ENCODE data around the gene ZBTB5. TPM values are rescaled to one million over a fixed set of nuclear protein-coding genes. Genes with fewer than 3 reads are reported as not detected.
A peak's percentile ranks its signal among the peaks of the same experiment; 100 is the strongest.
"Not testable (repeated sequence)": the region's sequence is repeated elsewhere in the genome, so short reads cannot be mapped to it uniquely, and the experiment has no call there.

Gene ZBTB5, protein sequence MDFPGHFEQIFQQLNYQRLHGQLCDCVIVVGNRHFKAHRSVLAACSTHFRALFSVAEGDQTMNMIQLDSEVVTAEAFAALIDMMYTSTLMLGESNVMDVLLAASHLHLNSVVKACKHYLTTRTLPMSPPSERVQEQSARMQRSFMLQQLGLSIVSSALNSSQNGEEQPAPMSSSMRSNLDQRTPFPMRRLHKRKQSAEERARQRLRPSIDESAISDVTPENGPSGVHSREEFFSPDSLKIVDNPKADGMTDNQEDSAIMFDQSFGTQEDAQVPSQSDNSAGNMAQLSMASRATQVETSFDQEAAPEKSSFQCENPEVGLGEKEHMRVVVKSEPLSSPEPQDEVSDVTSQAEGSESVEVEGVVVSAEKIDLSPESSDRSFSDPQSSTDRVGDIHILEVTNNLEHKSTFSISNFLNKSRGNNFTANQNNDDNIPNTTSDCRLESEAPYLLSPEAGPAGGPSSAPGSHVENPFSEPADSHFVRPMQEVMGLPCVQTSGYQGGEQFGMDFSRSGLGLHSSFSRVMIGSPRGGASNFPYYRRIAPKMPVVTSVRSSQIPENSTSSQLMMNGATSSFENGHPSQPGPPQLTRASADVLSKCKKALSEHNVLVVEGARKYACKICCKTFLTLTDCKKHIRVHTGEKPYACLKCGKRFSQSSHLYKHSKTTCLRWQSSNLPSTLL
- polyA plus RNA-seq, result 1 to 10 TPM; 3.3 to 3.9 (median 3.8) TPM

DNA sequence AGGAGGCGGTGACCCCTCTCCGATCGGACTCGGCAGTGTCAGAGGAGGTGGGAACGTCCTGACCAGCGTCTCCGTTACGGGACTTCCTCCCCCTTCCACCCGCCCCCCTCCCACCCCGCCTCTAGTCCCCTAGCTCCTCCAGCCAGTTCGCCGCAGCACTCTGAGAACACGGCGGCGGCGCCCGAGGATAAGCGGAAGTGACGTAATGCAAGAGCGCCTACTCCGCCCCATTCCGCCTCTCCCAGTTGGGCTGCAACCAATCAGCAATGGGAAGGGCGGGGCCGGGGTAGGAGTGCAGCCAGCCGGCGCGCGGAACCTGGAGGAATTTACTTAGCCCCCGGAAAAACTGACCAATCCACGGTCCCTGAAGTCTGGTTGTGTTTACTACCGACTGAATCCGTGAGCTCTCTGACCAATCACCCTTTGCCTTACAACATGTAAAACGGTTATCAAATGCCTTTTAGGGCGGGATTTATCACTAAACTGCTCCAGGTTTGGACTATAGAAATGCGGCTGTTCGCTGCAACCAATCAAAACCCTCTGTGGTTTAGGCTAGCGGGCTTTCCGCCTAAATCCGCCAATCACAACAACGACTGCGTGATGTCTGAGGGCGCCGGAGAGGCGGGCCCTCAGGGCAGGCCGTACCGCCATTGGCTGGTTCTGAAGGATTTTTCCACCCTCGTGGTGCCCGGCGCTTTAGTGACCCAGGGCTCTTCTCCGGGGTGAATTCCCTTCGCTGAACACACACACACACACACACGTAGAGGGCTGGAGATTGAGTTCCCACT lies at the start of gene ZBTB5:
Gene ZBTB5, minus strand, starts transcription at position 202 of the 788 bp plus-strand sequence. CDS start 22,899 bp downstream, outside the sequence.
- 1% methylated on average over 49 to 52 of the region's 52 CpGs for WGBS, 3 donors
- H3K27ac ChIP-seq (ENCODE audit: low read depth, low read length), result peak within 1 kb of the TSS; percentile 88

- 90 to 94% (median 94%) methylated on average over 7 of the region's 7 CpGs for WGBS, 3 donors
- no peak overlapping the region for H3K27ac ChIP-seq (ENCODE audit: low read depth, low read length)
Measured at GRCh38 chr9:37514999-37515398, 49.7 kb upstream of the ZBTB5 start.

- not testable (repeated sequence) for H3K27ac ChIP-seq (ENCODE audit: low read depth, low read length)
- WGBS, 3 donors, result 98% methylated on average over 10 of the region's 10 CpGs
Measured at GRCh38 chr9:37514415-37514814, 49.2 kb upstream of the ZBTB5 start.

DNA sequence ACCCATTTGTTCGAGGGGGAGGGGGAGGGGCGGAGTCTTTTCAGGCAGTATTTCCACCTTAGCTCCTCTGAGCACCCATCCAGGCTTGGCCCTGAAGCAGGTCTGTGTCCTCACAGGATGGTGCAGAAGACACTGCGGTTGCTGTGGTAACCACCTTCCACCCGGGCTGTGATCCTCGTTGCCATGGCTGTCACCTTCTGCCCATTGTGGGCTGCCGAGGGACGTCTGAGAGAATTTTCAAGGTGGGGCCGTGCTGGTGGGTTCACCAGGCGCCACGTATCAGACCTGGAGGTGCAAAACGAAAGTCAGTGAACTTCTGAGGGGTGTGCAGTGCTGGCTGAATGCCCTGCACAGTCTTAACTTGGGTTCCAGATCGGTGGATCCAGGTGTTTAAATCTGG lies 47.2 kb upstream of the ZBTB5 start:
- 80 to 85% (median 85%) methylated on average over 12 of the region's 12 CpGs for WGBS, 3 donors
- H3K27ac ChIP-seq (ENCODE audit: low read depth, low read length), result no peak overlapping the region

DNA sequence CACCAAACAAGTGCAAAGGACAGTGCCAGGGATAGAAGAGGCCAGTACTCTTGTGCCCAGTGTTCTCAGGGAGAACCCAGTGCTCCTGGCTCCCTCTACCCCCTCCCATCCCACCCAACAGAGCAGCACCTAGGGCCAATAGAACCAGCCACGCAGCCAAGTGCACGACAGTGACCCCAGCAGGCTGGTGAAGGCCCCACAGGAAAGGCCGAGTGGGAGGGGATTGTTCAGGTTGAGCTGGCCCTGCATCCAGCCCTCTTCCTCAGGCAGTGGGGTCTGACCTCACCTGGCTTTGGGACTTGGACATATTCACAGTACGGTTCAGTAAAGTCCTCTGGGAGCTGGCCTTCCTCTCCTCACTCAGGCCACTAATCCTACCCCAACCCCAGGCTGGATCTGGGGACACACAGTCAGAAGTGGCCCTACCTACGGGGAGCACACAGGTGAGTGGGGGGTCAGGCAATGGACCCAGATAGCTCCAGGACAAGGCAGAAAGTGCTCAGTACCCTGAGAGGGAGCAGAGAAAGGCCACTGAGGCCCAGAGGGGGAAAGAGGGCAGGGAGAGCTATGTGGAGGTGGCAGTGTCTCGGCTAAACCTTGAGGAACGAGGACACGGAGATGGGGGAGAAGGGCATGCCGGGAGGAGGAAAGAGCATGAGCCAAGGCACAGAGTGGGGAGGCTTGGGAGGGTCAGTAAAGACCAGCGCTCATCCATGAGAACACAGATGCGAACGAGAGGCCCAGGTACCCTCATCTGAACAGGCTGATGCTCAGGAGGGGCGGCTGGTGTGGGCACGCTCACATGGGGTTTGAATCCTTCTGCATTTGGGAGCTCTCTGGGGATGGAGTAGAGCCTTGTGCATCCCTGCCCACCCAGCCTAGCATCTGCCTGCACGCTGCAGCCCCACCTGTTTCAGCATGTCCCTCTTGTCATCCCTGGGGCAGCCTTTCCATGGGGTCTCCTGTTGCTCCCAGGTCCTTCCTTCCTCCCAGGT lies 46.1 kb upstream of the ZBTB5 start:
- WGBS, 3 donors, result 87 to 90% (median 87%) methylated on average over 15 of the region's 15 CpGs

GRCh38 chr9:37510053-37510452 lies 44.8 kb upstream of the ZBTB5 start:
- WGBS, 3 donors, result 90 to 95% (median 94%) methylated on average over 5 of the region's 5 CpGs
- H3K27ac ChIP-seq (ENCODE audit: low read depth, low read length), result not testable (repeated sequence)

More for the DNA sequence above, 46.1 kb upstream of the ZBTB5 start:
- no peak overlapping the region for H3K27ac ChIP-seq (ENCODE audit: low read depth, low read length)

DNA sequence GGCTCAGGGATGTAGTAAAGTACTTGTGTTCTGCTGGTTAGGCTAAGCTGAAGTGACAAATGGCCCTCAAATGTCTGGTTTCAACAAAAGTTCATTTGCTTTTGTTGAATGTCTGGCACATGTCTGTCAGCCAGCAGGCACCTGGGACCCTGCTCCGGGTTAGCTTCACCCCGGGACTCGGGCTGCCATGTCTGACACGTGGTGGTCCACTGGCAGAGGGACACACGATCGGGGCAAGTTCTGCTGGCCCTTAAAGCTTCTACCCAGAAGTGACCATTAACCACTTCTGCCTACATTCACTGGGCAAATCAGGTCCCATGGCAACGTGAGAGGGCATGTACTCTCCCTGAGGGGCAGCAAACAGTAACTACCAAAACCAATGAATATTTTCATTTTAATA lies 44.3 kb upstream of the ZBTB5 start:
- 87 to 92% (median 91%) methylated on average over 7 of the region's 7 CpGs for WGBS, 3 donors
- no peak overlapping the region for H3K27ac ChIP-seq (ENCODE audit: low read depth, low read length)

DNA sequence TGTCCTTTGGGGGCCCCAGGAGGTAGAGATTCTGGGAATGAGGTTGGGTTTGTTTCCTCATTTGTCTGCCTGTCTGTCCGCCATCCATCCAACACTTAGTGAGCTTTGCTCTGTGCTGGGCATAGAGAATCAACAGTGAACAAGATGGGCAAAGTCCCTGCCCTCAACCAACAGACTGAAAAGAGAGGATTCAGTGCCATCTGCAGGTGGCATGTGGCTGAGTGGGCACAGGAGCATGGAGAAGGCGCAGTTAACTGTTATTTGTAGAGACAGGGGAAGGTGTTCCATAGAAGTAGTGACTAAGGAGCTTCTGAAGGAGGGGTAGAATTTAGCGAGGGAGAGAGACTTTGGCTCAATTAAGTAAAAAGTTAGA lies 43.6 kb upstream of the ZBTB5 start:
- no peak overlapping the region for H3K27ac ChIP-seq (ENCODE audit: low read depth, low read length)
- WGBS, 3 donors, result 90 to 92% (median 91%) methylated on average over 3 of the region's 3 CpGs

GRCh38 chr9:37508135-37508833 lies 43.0 kb upstream of the ZBTB5 start:
- 77 to 81% (median 79%) methylated on average over 5 of the region's 5 CpGs for WGBS, 3 donors
- no peak overlapping the region for H3K27ac ChIP-seq (ENCODE audit: low read depth, low read length)

GRCh38 chr9:37507566-37508134 lies 42.4 kb upstream of the ZBTB5 start:
- no peak overlapping the region for H3K27ac ChIP-seq (ENCODE audit: low read depth, low read length)
- 91 to 94% (median 93%) methylated on average over 11 of the region's 11 CpGs for WGBS, 3 donors

DNA sequence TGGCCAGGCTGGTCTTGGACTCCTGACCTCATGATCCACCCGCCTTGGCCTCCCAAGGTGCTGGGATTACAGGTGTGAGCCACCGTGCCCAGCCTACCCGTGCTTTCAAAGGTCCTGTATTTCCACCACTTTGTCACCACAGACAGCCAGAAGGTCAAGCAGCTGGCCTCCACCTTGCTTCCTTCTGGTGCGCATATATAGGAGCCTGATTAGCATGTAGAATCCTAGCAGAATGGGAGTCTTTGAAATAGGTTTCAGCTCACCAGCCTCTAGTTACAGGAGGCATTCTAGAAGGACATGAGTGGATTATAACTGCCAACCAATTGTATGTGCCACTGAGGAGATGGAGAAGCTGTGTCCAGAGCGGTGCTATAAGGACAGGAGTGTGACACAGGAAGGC lies 39.4 kb upstream of the ZBTB5 start:
- H3K27ac ChIP-seq (ENCODE audit: low read depth, low read length), result no peak overlapping the region
- 86 to 96% (median 90%) methylated on average over 5 of the region's 5 CpGs for WGBS, 3 donors

- WGBS, 3 donors, result 76 to 99% (median 78%) methylated on average over 3 of the region's 3 CpGs
- peak overlapping the region; percentile 28 for H3K27ac ChIP-seq (ENCODE audit: low read depth, low read length)
Measured at GRCh38 chr9:37503736-37504135, 38.5 kb upstream of the ZBTB5 start.

GRCh38 chr9:37501957-37502596 lies 36.8 kb upstream of the ZBTB5 start:
- 36 to 97% (median 68%) methylated on average over 2 of the region's 2 CpGs for WGBS, 3 donors

GRCh38 chr9:37499297-37499696 lies 34.0 kb upstream of the ZBTB5 start:
- no peak overlapping the region for H3K27ac ChIP-seq (ENCODE audit: low read depth, low read length)
- 90 to 98% (median 95%) methylated on average over 6 of the region's 6 CpGs for WGBS, 3 donors

More at GRCh38 chr9:37501957-37502596, 36.8 kb upstream of the ZBTB5 start:
- H3K27ac ChIP-seq (ENCODE audit: low read depth, low read length), result no peak overlapping the region

DNA sequence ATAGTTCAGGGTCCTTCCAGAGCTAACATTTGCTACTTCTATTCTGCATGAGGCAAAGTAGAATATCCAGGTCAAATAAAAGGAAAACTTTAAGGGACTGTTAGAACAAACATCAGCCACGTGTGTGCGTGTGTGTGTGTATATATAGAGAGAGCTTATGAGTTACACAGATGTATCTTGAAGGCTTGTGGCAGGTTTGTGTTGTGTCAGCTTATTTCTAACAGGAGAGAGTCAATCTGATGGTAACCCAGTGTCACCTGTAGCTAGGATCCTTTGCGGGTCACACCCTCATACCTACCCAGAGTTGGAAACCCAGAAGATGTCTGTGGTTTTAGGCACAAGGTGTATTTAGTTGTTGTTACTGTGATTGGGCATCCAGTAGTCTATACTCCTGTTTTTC lies 33.2 kb upstream of the ZBTB5 start:
- 56 to 93% (median 91%) methylated on average over 3 of the region's 3 CpGs for WGBS, 3 donors
- H3K27ac ChIP-seq (ENCODE audit: low read depth, low read length), result no peak overlapping the region

DNA sequence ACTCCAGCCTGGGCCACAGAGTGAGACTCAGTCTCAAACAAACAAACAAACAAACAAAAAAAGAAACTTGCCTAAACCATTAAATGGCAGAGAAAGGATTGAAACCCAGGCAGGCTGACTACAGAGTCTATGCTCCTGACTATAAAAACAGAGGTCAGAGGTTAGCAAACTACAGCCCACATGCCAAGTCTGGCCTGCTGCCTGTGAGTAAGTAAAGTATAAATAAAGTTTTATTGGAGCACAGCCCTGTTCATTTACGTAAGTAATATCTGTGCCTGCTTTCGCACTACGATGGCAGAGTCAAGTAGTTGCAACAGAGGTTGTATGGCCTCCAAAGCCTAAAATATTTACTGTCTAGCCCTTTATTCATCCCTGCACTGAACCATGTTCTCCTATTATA lies 32.1 kb upstream of the ZBTB5 start:
- H3K27ac ChIP-seq (ENCODE audit: low read depth, low read length), result no peak overlapping the region
- 95 to 98% (median 95%) methylated on average over 3 of the region's 3 CpGs for WGBS, 3 donors

GRCh38 chr9:37496020-37496419 lies 30.8 kb upstream of the ZBTB5 start:
- H3K27ac ChIP-seq (ENCODE audit: low read depth, low read length), result no peak overlapping the region

More at GRCh38 chr9:37496020-37496419, 30.8 kb upstream of the ZBTB5 start:
- 64 to 99% (median 77%) methylated on average over 4 of the region's 4 CpGs for WGBS, 3 donors
